HG03108 (cell line): ENCODE results near the gene ADAMTS7.
"Not testable (repeated sequence)": the region's sequence is repeated elsewhere in the genome, so short reads cannot be mapped to it uniquely, and the experiment has no call there.

Experiments used
- ATAC-seq: cut with Tn5 transposase; IDR thresholded peaks from one replicate; pipeline ENCODE4 v1.9.1; 2021; ENCODE audit warnings: moderate library complexity; ENCODE audit not compliant: unreplicated experiment

The ADAMTS7 gene

GRCh38 chr15:78732634-78733033, 78.6 kb downstream of the ADAMTS7 start:
- ATAC-seq = no peak

DNA sequence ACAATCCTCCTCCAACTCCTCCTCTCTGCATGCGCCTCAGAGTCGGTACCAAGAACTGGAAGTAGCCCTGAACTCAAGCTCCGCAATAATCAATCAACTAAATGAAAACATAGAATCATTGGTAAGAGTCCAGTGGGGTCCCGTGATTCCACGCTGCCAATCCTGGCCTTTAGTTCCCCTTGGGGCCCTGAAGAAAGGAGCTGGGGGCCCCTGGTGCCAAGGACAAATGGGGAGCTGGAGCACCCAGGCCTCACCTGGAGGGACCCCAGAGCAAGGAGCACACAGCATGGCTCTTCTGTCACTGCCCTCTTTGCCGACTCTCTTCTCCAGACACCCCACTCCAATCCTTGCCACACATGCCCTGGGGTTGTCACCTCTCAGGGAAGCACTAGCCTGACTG, 80.3 kb downstream of the ADAMTS7 start:
- no peak for ATAC-seq

DNA sequence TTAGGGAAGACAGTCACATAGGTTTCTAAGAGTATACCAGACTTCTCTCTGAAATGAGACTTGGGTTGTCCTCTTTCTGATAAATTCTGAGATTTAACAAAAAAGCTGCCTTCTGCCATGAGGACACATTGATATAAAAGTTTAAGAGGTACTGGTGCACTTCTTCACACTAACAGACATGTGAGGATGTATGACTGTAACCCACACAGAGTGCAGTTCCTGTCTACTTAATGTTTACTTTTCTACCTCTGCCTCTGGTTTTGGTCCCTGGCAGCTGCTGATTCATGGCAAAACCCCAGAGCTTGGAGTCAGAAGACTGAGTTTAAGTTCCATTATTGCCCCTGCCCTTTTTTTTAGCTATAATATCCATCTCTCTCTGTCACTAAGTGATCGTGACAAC, 82.8 kb downstream of the ADAMTS7 start:
- not testable (repeated sequence) for ATAC-seq

DNA sequence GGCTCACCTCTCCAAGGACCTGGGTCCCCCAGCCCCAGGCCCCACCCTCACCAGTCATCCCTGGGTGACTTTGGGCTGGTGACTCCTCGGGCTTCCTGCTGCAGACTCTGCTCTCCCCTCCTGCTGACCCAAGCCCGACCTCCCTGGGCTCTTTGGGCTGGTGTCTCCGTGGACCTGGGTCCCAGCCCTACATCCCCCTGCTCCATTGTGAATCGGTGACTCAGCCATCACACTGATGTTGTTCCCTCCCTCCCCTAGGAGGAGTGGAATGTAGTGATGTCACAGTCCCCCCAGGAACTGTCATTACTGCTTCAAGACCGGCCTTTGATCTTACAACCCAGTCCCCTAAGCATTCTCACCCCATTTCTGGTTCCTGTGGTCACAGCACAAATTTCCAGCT, 83.7 kb downstream of the ADAMTS7 start:
- no peak for ATAC-seq

- ATAC-seq = no peak
These were observed 84.3 kb downstream of the ADAMTS7 start for GRCh38 chr15:78726870-78727551.

- not testable (repeated sequence) for ATAC-seq
These were observed 91.3 kb downstream of the ADAMTS7 start for GRCh38 chr15:78719819-78720450.

DNA sequence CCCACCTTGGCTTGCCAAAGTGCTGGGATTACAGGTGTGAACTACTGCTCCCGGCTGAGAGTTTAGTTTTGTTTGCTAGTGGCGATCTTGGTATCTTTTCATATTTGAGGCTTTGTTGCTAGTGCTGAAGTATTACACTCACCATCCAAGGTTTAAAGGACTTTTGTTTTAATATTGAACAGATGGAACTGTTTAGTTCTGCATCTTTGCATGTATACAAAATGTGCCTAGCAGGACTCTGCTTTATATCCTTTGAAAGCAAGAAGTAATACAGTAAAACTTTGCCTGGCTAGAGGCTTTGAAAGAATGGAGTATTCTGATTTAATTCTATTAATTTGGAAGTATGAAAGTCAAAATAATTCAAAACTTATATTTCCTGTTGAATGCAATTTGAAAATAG, 92.4 kb downstream of the ADAMTS7 start:
- no peak for ATAC-seq

DNA sequence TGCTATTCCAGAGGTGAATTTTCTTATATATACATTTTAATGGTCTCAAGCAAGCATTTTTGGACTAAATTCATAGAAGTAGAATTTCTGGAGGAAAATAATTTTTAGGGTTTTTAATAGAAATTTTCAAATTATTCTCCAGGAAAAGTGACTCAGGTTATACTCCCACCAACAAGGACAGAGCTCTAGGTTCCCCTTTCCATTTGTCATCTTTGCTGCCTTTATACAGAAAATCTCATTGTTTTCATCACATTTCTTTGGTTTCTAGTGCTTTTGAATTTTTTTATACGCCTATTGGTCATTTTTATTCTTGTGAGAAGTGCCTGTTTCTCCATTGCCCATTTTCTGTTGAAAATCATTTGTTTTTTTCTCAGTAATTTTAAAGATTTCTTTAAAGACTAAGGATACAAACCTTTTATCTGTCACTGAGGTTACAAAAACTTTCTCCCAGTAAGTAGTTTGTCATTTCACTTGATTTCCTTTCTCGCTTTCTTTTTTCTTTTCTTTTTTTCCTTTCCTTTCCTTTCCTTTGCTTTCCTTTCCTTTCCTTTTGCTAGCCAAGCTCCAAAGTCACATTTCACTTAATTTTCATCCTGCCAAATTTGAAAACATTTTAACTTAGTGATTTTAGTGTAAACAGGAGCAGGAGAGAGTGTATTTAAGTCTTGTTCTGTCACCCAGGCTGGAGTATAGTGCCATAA, 93.2 kb downstream of the ADAMTS7 start:
- ATAC-seq = no peak

DNA sequence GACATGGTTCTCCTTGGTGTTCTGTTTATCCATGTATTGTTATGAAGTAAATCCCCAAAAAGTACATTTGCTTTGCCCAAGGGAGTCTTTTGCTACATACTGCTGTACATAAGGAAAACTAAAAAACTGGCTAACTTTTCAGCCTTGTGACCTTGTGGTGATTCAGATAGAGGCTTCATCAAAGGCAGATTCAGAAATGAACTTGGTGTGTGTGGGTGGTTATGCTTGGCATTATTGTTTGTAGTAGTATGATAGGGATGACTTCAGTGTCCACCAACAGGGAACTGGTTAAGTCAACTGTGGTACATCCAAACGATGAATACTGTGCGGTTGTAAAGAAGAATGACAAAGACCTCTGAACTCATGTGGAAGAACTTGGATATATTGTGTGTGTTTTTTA, 94.6 kb downstream of the ADAMTS7 start:
- no peak for ATAC-seq

DNA sequence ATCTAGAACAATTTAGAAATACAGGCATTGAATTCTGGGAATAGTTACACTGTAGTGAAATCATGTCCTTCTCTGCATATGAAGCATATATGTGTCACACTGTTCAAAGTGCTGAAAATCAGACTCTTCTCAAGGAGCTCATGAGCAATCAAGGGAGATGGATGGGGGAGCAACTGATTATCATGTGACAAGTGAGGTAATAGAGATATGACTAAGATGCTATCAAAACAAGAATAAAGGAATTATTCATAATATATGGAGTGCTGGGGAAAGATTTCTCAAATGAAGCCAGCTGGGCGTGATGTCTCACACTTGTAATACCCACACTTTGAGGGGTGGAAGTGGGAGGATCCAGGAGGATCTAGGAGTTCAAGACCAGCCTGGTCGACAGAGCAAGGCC, 95.3 kb downstream of the ADAMTS7 start:
- ATAC-seq = no peak

DNA sequence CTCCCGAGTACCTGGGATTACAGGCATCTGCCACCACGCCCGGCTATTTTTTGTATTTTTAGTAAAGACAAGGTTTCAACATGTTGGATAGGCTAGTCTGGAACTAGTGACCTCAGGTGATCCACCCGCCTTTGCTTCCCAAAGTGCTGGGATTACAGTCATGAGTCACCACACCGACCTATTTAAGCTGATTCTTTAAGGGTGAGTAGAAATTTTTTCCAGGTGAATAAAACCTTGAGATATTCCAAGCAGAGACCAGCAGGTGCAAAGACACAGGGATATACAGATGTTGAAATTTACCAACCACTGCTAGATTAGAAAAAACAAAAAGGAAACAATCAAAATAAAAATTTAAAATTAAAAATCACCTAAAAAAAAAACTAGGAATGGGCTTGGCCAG, 95.8 kb downstream of the ADAMTS7 start:
- ATAC-seq = no peak

GRCh38 chr15:78714890-78715289, 96.4 kb downstream of the ADAMTS7 start:
- ATAC-seq = no peak

DNA sequence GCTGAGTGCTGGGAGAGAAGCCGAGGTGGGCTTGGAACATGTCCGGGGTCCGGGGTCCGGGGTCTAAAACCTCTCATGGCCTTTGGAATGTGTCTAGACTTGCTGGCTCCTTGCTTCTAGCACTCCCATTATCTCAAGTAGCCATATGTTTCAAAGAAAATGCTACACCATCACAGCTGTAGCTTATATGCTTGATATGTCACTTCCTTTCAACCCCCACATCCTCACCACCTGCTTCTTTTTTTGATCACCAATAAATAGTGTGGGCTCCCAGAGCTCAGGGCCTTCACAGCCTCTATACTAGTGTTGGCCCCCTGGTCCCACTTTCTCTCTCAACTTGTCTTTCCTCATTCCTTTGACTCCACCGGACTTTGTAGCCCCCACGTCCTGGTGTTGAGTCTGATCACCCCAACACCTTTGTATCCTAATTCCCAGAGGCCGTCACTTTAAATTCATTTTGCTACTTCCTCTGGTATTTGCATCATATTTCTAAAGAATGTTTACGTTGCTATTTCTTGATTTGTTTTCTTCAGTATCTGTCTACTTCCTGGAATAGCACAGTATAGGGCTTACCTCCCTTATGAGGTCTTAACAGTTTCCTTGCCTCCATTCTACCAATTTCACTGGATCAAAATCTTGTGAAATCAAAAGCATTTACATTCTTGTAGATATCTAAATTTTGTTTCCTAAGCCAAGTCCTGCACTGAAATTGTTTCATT, 98.3 kb downstream of the ADAMTS7 start:
- ATAC-seq = no peak

DNA sequence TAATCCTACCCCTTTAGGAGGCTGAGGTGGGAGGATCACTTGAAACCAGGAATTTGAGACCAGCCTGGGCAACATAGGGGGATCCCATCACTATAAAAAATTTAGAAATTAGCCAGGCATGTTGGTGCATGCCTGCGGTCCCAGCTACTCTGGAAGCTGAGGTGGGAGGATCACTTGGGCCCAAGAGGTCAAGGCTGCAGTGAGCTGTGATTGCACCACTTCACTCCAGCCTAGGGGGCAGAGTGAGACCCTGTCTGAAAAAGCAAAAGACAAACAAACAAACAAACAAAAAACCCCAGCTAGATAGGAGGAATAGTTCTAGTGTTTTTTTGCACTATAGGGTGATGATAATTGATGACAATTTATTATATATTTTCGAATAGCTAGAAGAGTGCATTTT, 99.6 kb downstream of the ADAMTS7 start:
- no peak for ATAC-seq

GRCh38 chr15:78709263-78709882, 101.9 kb downstream of the ADAMTS7 start:
- no peak for ATAC-seq
